SK-N-MC (cell line): Measurements from ENCODE around the gene POU3F1.

Source experiments
- DNase-seq: peaks from one replicate; pipeline ENCODE4 v3.0.0-alpha.2; 2011; ENCODE audit warnings: low read depth, low spot score
- H3K27ac ChIP-seq: fragments of 200-600 bp; sonication (generic); 2 replicates; pipeline ENCODE4 v1.5.1; 2016; ENCODE audit warnings: mixed run types
- H3K36me3 ChIP-seq: fragments of 200-600 bp; sonication (generic); 2 replicates; pipeline ENCODE4 v1.6.1; 2017; ENCODE audit warnings: antibody characterized with exemption, low read length, mixed read lengths; ENCODE audit not compliant: insufficient read depth
- H3K4me3 ChIP-seq: fragments of 200-600 bp; sonication (generic); 2 replicates; pipeline ENCODE4 v1.5.1; 2016
- H3K9ac ChIP-seq: fragments of 200-600 bp; sonication (generic); 2 replicates; pipeline ENCODE4 v1.8.0; 2017; ENCODE audit warnings: mixed run types, mixed read lengths; ENCODE audit not compliant: insufficient read length
- H3K9me3 ChIP-seq: fragments of 200-600 bp; sonication (generic); 2 replicates; pipeline ENCODE4 v1.6.1; 2017; ENCODE audit warnings: low read depth, mild to moderate bottlenecking, antibody characterized with exemption, low read length, moderate library complexity, mixed read lengths
- EZH2 ChIP-seq: fragments of 200-600 bp; sonication (generic); IDR thresholded peaks from one replicate; pipeline ENCODE4 v1.6.1; 2017; ENCODE audit warnings: antibody characterized with exemption
- FOXP2 ChIP-seq: optimal IDR thresholded peaks from 2 replicates; pipeline ENCODE3; 2011; ENCODE audit warnings: mild to moderate bottlenecking, moderate library complexity; ENCODE audit not compliant: insufficient read depth; ENCODE audit errors: extremely low read length, control extremely low read depth
- POLR2AphosphoS5 ChIP-seq: IDR thresholded peaks from 2 replicates; pipeline ENCODE4 v1.6.1; 2012; ENCODE audit warnings: mild to moderate bottlenecking, low read depth, low read length, borderline replicate concordance

Gene POU3F1

GRCh38 chr1:38077523-38078147 lies 31.0 kb upstream of the POU3F1 start:
- no peak for DNase-seq
- H3K27ac ChIP-seq = no peak overlapping the region
- H3K9ac ChIP-seq = no peak overlapping the region
- TF ChIP-seq POLR2AphosphoS5 (no peak), FOXP2 (no peak), EZH2 (no peak)
- H3K4me3 ChIP-seq = no peak overlapping the region
- no peaks in the 10 kb centered on the region for H3K9me3 ChIP-seq
- H3K36me3 ChIP-seq = no peaks in the 10 kb centered on the region

- no peak for DNase-seq
- Histone ChIP-seq H3K9me3 (no peaks in the 10 kb centered on the region), H3K4me3 (no peak overlapping the region), H3K36me3 (no peaks in the 10 kb centered on the region), H3K9ac (no peak overlapping the region), H3K27ac (no peak overlapping the region)
- no peak for TF ChIP-seq POLR2AphosphoS5
- no peak for TF ChIP-seq FOXP2
- no peak for TF ChIP-seq EZH2
Measured at GRCh38 chr1:38076455-38076854, 29.9 kb upstream of the POU3F1 start.

GRCh38 chr1:38076038-38076437 lies 29.4 kb upstream of the POU3F1 start:
- DNase-seq = no peak
- TF ChIP-seq EZH2 = no peak
- no peak for TF ChIP-seq POLR2AphosphoS5
- TF ChIP-seq FOXP2 = no peak
- Histone ChIP-seq H3K9ac (no peak overlapping the region), H3K27ac (no peak overlapping the region), H3K9me3 (no peaks in the 10 kb centered on the region), H3K4me3 (no peak overlapping the region), H3K36me3 (no peaks in the 10 kb centered on the region)

GRCh38 chr1:38075191-38075590 lies 28.6 kb upstream of the POU3F1 start:
- no peak for DNase-seq
- TF ChIP-seq POLR2AphosphoS5 = no peak

GRCh38 chr1:38074302-38074677 lies 27.7 kb upstream of the POU3F1 start:
- TF ChIP-seq EZH2 (no peak), POLR2AphosphoS5 (no peak), FOXP2 (no peak)
- no peak overlapping the region for H3K9ac ChIP-seq
- no peak for DNase-seq
- no peaks in the 10 kb centered on the region for H3K36me3 ChIP-seq
- H3K27ac ChIP-seq = no peak overlapping the region
- H3K4me3 ChIP-seq = no peak overlapping the region
- H3K9me3 ChIP-seq = no peaks in the 10 kb centered on the region

More at GRCh38 chr1:38075191-38075590, 28.6 kb upstream of the POU3F1 start:
- no peaks in the 10 kb centered on the region for H3K36me3 ChIP-seq
- H3K9ac ChIP-seq = no peak overlapping the region
- H3K9me3 ChIP-seq = no peaks in the 10 kb centered on the region
- no peak overlapping the region for H3K4me3 ChIP-seq
- H3K27ac ChIP-seq = no peak overlapping the region

GRCh38 chr1:38073534-38074301 lies 27.1 kb upstream of the POU3F1 start:
- no peak overlapping the region for H3K9ac ChIP-seq
- H3K36me3 ChIP-seq = no peaks in the 10 kb centered on the region
- H3K9me3 ChIP-seq = no peaks in the 10 kb centered on the region
- no peak overlapping the region for H3K4me3 ChIP-seq
- no peak for TF ChIP-seq FOXP2
- TF ChIP-seq EZH2 = no peak
- TF ChIP-seq POLR2AphosphoS5 = no peak
- no peak overlapping the region for H3K27ac ChIP-seq
- DNase-seq = no peak

GRCh38 chr1:38072858-38073257 lies 26.3 kb upstream of the POU3F1 start:
- Histone ChIP-seq H3K9me3 (no peaks in the 10 kb centered on the region), H3K36me3 (no peaks in the 10 kb centered on the region), H3K4me3 (no peak overlapping the region), H3K9ac (no peak overlapping the region), H3K27ac (no peak overlapping the region)
- DNase-seq = no peak
- TF ChIP-seq FOXP2 (no peak), POLR2AphosphoS5 (no peak), EZH2 (no peak)

- Histone ChIP-seq H3K9me3 (no peaks in the 10 kb centered on the region), H3K27ac (no peak overlapping the region), H3K4me3 (no peak overlapping the region; the same call in 1 of the 2 replicates), H3K36me3 (no peaks in the 10 kb centered on the region), H3K9ac (no peak overlapping the region)
- TF ChIP-seq POLR2AphosphoS5 (no peak), FOXP2 (no peak), EZH2 (no peak)
- DNase-seq = no peak
Measured at GRCh38 chr1:38071312-38072256, 25.0 kb upstream of the POU3F1 start.

- H3K27ac ChIP-seq = peak overlapping the region; percentile 90
- no peak for DNase-seq
- no peak for TF ChIP-seq EZH2
- H3K36me3 ChIP-seq = no peaks in the 10 kb centered on the region
- H3K4me3 ChIP-seq = no peak overlapping the region
- H3K9ac ChIP-seq = no peak overlapping the region
- H3K9me3 ChIP-seq = no peaks in the 10 kb centered on the region
Measured at GRCh38 chr1:38068980-38069340, 22.4 kb upstream of the POU3F1 start.
